Activated CD4-positive, CD25-positive, alpha-beta regulatory T cell treated with anti-CD3 and anti-CD28 coated beads, Interleukin-2, amount 50 U/mL, for 72 hours (primary cell): ENCODE data around the gene CHN2.
"Not testable (repeated sequence)": the region's sequence is repeated elsewhere in the genome, so short reads cannot be mapped to it uniquely, and the experiment has no call there.

Source experiments
- DNase-seq: peaks from one replicate; pipeline ENCODE4 v3.0.0; 2021

CHN2 gene

GRCh38 chr7:29190349-29191045, 4.1 kb upstream of the CHN2 start:
- DNase-seq: no peak

- no peak for DNase-seq
Measured at GRCh38 chr7:29192323-29192722, 2.3 kb upstream of the CHN2 start.

- no peak for DNase-seq
Measured at GRCh38 chr7:29192811-29193210, 1.8 kb upstream of the CHN2 start.

- no peak for DNase-seq
Measured at GRCh38 chr7:29193316-29194205, 1.0 kb upstream of the CHN2 start.

GRCh38 chr7:29194206-29194593, 375 bp upstream of the CHN2 start:
- no peak for DNase-seq

- DNase-seq: no peak
Measured at GRCh38 chr7:29196191-29196590, 1.6 kb downstream of the CHN2 start.

GRCh38 chr7:29196971-29197595, 2.5 kb downstream of the CHN2 start:
- DNase-seq: no peak

GRCh38 chr7:29197916-29198315, 3.3 kb downstream of the CHN2 start:
- DNase-seq: no peak

- no peak for DNase-seq
Measured at GRCh38 chr7:29199776-29200175, 5.2 kb downstream of the CHN2 start.

- no peak for DNase-seq
Measured at GRCh38 chr7:29202651-29203069, 8.1 kb downstream of the CHN2 start.

- DNase-seq: no peak
Measured at GRCh38 chr7:29204491-29205272, 10.1 kb downstream of the CHN2 start.

GRCh38 chr7:29207162-29207801, 12.7 kb downstream of the CHN2 start:
- DNase-seq: no peak

GRCh38 chr7:29208410-29209250, 14.1 kb downstream of the CHN2 start:
- no peak for DNase-seq

- no peak for DNase-seq
Measured at GRCh38 chr7:29209745-29210144, 15.2 kb downstream of the CHN2 start.

- not testable (repeated sequence) for DNase-seq
Measured at GRCh38 chr7:29212736-29213135, 18.2 kb downstream of the CHN2 start.

GRCh38 chr7:29214056-29214455, 19.5 kb downstream of the CHN2 start:
- no peak for DNase-seq

- DNase-seq: no peak
Measured at GRCh38 chr7:29214816-29215215, 20.2 kb downstream of the CHN2 start.

- no peak for DNase-seq
Measured at GRCh38 chr7:29216128-29216527, 21.6 kb downstream of the CHN2 start.

GRCh38 chr7:29217113-29217512, 22.5 kb downstream of the CHN2 start:
- DNase-seq: no peak

- DNase-seq: no peak
Measured at GRCh38 chr7:29224726-29225125, 30.2 kb downstream of the CHN2 start.

- no peak for DNase-seq
Measured at GRCh38 chr7:29228289-29229011, 33.9 kb downstream of the CHN2 start.
